Measurements from ENCODE around the gene PCYOX1L. TPM values are rescaled to one million over a fixed set of nuclear protein-coding genes. Genes with fewer than 3 reads are reported as not detected.

Gene PCYOX1L
- total RNA-seq, 1 experiment from 2014 or later, result 15.3 TPM

- Histone ChIP-seq H2BK120ac (ENCODE audit: low read depth, low read length, poor library complexity, severe bottlenecking) (no peak overlapping the region), H4K5ac (ENCODE audit: insufficient read length, low read depth, low read length) (no peak overlapping the region), H3K27ac (ENCODE audit: insufficient read length, low read depth, low read length) (no peak overlapping the region), H3K56ac (ENCODE audit: insufficient read length, low read depth, low read length) (no peak overlapping the region), H3K4me2 (ENCODE audit: insufficient read depth, insufficient read length, low read length) (no peak overlapping the region), H3K79me1 (ENCODE audit: insufficient read depth, low read depth, low read length, poor library complexity, severe bottlenecking) (no peaks in the 10 kb centered on the region), H3K14ac (ENCODE audit: insufficient read depth, low read length) (no peak overlapping the region), H2AFZ (ENCODE audit: low read length) (no peak overlapping the region), H3K23ac (ENCODE audit: insufficient read length, low read depth, low read length) (no peak overlapping the region), H2BK20ac (ENCODE audit: low read depth, low read length, poor library complexity, severe bottlenecking) (no peak overlapping the region), H2BK12ac (ENCODE audit: insufficient read length, low read depth, low read length) (no peak overlapping the region), H3K9me3 (ENCODE audit: control insufficient read depth, low read depth, low read length) (no peaks in the 10 kb centered on the region), H2BK15ac (ENCODE audit: low read depth, low read length) (no peak overlapping the region), H4K8ac (replicated peaks; ENCODE audit: insufficient read length, low read depth, low read length) (no peak overlapping the region), H3K79me2 (ENCODE audit: insufficient read depth, low read length) (no peaks in the 10 kb centered on the region), H3K27me3 (ENCODE audit: insufficient read depth, low read length) (no peaks in the 10 kb centered on the region; the same call in 1 of the 2 replicates), H3K9ac (ENCODE audit: extremely low read depth, insufficient read length, low read length) (no peak overlapping the region), H3K18ac (ENCODE audit: insufficient read length, low read depth, low read length) (no peak overlapping the region), H3T11ph (ENCODE audit: low read length) (no peak overlapping the region), H3K23me2 (ENCODE audit: insufficient read length, low read depth, low read length, poor library complexity, severe bottlenecking) (no peaks in the 10 kb centered on the region), H4K20me1 (ENCODE audit: control insufficient read depth, insufficient read depth, insufficient read length) (no peaks in the 10 kb centered on the region), H2AK5ac (ENCODE audit: insufficient read length, low read length) (no peak overlapping the region), H4K91ac (ENCODE audit: insufficient read length, low read depth, low read length) (no peak overlapping the region), H3K4me1 (ENCODE audit: insufficient read depth, low read length) (no peaks in the 10 kb centered on the region), H2BK5ac (ENCODE audit: insufficient read length, low read length) (no peak overlapping the region), H3K4ac (ENCODE audit: low read depth, low read length) (no peak overlapping the region)
- no peaks in the 10 kb centered on the region; a peak in 1 of 5 replicates for H3K9me3 Mint-ChIP-seq
- DNase-seq, result no peak
- no peaks in the 10 kb centered on the region for H3K27me3 Mint-ChIP-seq (ENCODE audit: low read depth)
- no CpG with 5 or more reads among the region's 12 CpGs for WGBS (ENCODE audit: extremely low coverage, insufficient read length, low lambda C conversion rate)
- TF ChIP-seq CTCF (conservative IDR thresholded peaks at IDR 0.05), result no peak
- peaks cover 23 to 24% of the 10 kb centered on the region in 2 experiments for H3K4me1 Mint-ChIP-seq
- H3K36me3 Mint-ChIP-seq (ENCODE audit: insufficient read depth in 1 of 3, low read depth in 3 of 3), result no peaks in the 10 kb centered on the region
- no peak overlapping the region for H3K4me3 Mint-ChIP-seq
- no peak overlapping the region; a peak in 1 of 7 replicates for H3K27ac Mint-ChIP-seq
Observed at GRCh38 chr5:149376104-149376503, 18.3 kb downstream of the PCYOX1L start.

Data from H9 (cell line).